ENCODE results near the gene MARCHF2.

DNA sequence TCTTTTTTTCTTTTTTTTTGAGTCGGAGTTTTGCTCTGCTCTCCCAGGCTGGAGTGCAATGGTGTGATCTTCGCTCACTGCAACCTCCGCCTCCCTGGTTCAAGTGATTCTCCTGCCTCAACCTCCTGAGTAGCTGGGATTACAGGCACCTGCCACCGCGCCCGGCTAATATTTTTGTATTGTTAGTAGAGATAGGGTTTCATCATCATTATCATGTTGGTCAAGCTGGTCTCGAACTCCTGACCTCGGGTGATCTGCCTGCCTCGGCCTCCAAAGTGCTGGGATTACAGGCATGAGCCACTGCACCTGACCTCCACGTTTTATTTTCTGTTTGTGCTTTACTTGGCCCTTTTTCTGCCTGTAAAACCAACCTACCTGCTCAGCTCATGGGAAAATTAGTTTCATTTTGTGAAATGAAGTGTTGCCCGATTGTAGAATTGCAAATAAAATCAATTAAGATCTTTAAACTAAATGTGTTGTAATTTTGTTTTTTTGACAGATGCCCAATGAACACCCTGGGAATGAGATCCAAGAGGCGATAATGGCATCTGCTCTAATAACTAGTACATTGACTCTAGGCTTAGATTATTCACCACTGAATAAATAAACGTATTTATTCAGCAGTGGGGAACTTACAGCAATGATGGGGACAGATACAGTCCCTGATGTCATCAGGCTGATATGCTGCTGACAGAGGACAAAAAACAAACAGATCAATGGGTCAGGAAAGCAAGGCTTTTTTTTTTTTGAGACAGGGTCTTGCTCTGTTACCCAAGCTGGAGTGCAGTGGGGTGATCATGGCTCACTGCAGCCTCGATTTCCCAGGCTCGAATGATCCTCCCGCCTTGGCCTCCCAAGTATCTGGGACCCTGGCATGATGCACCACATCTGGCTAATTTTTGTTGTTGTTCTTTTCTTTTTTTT lies 25.2 kb upstream of the MARCHF2 start:
- TF ChIP-seq CTCF (IDR thresholded peaks at IDR 0.05; ENCODE audit: low read depth, low read length), result no peak
- no peak for TF ChIP-seq EZH2phosphoT487 (IDR thresholded peaks at IDR 0.05; ENCODE audit: low read depth)

All from OCI-LY3 (cell line).